ENCODE data around the gene TMCC1.

TMCC1 gene

GRCh38 chr3:129673897-129674797 is 219.4 kb downstream of the TMCC1 start:
- H3K27me3 ChIP-seq (ENCODE audit: insufficient read depth, low read depth, severe bottlenecking): no peaks in the 10 kb centered on the region
- no peak for TF ChIP-seq CTCF (IDR thresholded peaks at IDR 0.05; ENCODE audit: low read depth, low read length)
- H3K27ac ChIP-seq: no peak overlapping the region
- H3K4me3 ChIP-seq (ENCODE audit: low read depth, low read length): no peak overlapping the region
- DNase-seq: no peak
- no peaks in the 10 kb centered on the region for H3K9me3 ChIP-seq (ENCODE audit: severe bottlenecking)
- peaks cover 9% of the 10 kb centered on the region for H3K36me3 ChIP-seq

- TF ChIP-seq CTCF (IDR thresholded peaks at IDR 0.05; ENCODE audit: low read depth, low read length): no peak
Observed at GRCh38 chr3:129673012-129673411, 220.5 kb downstream of the TMCC1 start.

GRCh38 chr3:129672412-129672811 is 221.1 kb downstream of the TMCC1 start:
- Histone ChIP-seq H3K36me3 (peaks cover 9% of the 10 kb centered on the region), H3K9me3 (ENCODE audit: severe bottlenecking) (no peaks in the 10 kb centered on the region), H3K27ac (no peak overlapping the region), H3K4me3 (ENCODE audit: low read depth, low read length) (no peak overlapping the region), H3K27me3 (ENCODE audit: insufficient read depth, low read depth, severe bottlenecking) (no peaks in the 10 kb centered on the region)
- no peak for TF ChIP-seq CTCF (IDR thresholded peaks at IDR 0.05; ENCODE audit: low read depth, low read length)
- no peak for DNase-seq

More at GRCh38 chr3:129673012-129673411, 220.5 kb downstream of the TMCC1 start:
- DNase-seq: no peak
- H3K27me3 ChIP-seq (ENCODE audit: insufficient read depth, low read depth, severe bottlenecking): no peaks in the 10 kb centered on the region
- H3K9me3 ChIP-seq (ENCODE audit: severe bottlenecking): no peaks in the 10 kb centered on the region
- peaks cover 9% of the 10 kb centered on the region for H3K36me3 ChIP-seq
- no peak overlapping the region for H3K27ac ChIP-seq
- H3K4me3 ChIP-seq (ENCODE audit: low read depth, low read length): no peak overlapping the region

GRCh38 chr3:129665024-129665768 is 228.3 kb downstream of the TMCC1 start:
- Histone ChIP-seq H3K9me3 (ENCODE audit: severe bottlenecking) (no peaks in the 10 kb centered on the region), H3K36me3 (peaks cover 2% of the 10 kb centered on the region), H3K27me3 (ENCODE audit: insufficient read depth, low read depth, severe bottlenecking) (no peaks in the 10 kb centered on the region), H3K27ac (no peak overlapping the region; the same call in 1 of the 2 replicates), H3K4me3 (ENCODE audit: low read depth, low read length) (no peak overlapping the region)
- no peak for DNase-seq
- TF ChIP-seq CTCF (IDR thresholded peaks at IDR 0.05; ENCODE audit: low read depth, low read length): no peak

- H3K27ac ChIP-seq: peak overlapping the region; percentile 51
- no peaks in the 10 kb centered on the region for H3K9me3 ChIP-seq (ENCODE audit: severe bottlenecking)
- no peak for TF ChIP-seq CTCF (IDR thresholded peaks at IDR 0.05; ENCODE audit: low read depth, low read length)
- peak; percentile 28 for DNase-seq
- H3K27me3 ChIP-seq (ENCODE audit: insufficient read depth, low read depth, severe bottlenecking): no peaks in the 10 kb centered on the region
- H3K36me3 ChIP-seq: no peaks in the 10 kb centered on the region; the same call in 1 of the 2 replicates
- H3K4me3 ChIP-seq (ENCODE audit: low read depth, low read length): no peak overlapping the region
Observed at GRCh38 chr3:129663930-129664646, 229.4 kb downstream of the TMCC1 start.
